ENCODE results near the gene ADAMTS9. TPM values are rescaled to one million over a fixed set of nuclear protein-coding genes. Genes with fewer than 3 reads are reported as not detected.

Gene ADAMTS9
- total and polyA plus RNA-seq, 11 donors = 11.3 to 74.4 (median 18.8) TPM

DNA sequence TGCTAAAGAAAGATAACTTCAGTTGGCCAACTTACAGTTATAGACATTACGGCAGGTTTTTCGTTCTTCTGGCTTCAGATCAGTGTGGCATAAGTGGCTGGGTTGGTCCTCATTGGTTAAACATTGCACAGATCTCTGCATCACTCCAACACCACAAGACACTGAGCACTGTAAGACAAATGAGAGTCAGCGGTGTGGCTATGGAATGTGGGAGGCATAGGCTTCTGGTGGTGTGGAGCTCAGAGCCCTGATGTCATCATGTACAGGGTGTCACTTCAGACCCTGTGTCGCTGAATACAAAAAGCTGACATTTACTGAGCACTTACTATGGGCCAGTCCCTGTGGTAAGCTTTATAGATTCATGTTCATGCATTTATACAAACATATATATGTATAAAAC is 146.0 kb downstream of the ADAMTS9 start:
- DNase-seq (no peak), ATAC-seq (no peak)
- H3K36me3 ChIP-seq = peaks cover 0 to 65% (median 56%) of the 10 kb centered on the region in 9 donors
- no peak overlapping the region for H3K27ac ChIP-seq
- TF ChIP-seq POLR2A (IDR thresholded peaks at IDR 0.05) = no peak
- TF ChIP-seq, protein P1, sequence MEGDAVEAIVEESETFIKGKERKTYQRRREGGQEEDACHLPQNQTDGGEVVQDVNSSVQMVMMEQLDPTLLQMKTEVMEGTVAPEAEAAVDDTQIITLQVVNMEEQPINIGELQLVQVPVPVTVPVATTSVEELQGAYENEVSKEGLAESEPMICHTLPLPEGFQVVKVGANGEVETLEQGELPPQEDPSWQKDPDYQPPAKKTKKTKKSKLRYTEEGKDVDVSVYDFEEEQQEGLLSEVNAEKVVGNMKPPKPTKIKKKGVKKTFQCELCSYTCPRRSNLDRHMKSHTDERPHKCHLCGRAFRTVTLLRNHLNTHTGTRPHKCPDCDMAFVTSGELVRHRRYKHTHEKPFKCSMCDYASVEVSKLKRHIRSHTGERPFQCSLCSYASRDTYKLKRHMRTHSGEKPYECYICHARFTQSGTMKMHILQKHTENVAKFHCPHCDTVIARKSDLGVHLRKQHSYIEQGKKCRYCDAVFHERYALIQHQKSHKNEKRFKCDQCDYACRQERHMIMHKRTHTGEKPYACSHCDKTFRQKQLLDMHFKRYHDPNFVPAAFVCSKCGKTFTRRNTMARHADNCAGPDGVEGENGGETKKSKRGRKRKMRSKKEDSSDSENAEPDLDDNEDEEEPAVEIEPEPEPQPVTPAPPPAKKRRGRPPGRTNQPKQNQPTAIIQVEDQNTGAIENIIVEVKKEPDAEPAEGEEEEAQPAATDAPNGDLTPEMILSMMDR (IDR thresholded peaks at IDR 0.05) = no peak
- 94 to 97% (median 96%) methylated on average over 4 of the region's 4 CpGs for WGBS, 4 donors
- intact Hi-C loops (cut with DNase I) = no loop called here
- H3K4me3 ChIP-seq = no peak overlapping the region
- no peaks in the 10 kb centered on the region for H3K9me3 ChIP-seq
- no peaks in the 10 kb centered on the region for H3K27me3 ChIP-seq
- H3K4me1 ChIP-seq = peaks cover 0 to 15% (median 7%) of the 10 kb centered on the region in 12 donors

DNA sequence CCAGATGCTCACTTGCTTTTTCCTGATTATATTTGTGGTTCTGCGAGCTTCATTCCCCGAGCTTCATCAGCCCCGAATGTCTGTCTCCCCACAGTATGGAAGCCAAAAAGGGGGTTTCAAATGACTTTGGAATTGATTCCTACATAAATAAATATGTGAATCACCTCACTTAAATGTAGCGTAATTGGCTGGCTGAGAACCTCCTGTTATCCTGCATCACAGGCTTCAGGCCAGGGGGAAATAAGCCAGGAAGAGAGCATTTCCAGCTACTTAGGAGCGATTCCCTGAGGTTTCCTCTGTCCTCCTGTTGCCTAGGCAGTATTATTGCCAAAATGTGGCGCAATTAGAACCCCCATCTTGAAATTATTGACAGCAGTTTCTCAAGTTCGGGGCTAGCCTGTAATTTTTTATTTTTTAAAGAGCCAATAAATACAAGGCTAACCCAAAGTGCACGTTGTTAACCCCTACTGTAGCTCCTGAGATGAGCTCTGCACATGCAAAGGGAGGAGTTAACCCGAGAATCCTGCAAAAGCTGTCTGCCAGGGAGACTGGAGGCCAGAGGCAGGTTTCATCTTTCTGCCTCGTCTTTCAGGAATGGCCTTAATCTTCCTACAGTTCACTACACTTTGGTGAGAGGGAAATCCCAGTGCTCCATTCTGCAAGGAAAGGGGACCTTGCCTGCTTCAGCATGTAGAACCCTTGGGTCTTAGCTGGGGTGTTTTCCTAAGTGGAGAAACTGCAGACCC is 148.2 kb downstream of the ADAMTS9 start:
- no peak for TF ChIP-seq POLR2A (IDR thresholded peaks at IDR 0.05)
- TF ChIP-seq, protein P1 (IDR thresholded peaks at IDR 0.05) = no peak
- peaks cover 0 to 57% (median 47%) of the 10 kb centered on the region in 9 donors for H3K36me3 ChIP-seq
- peak overlapping the region in 1 of 12 donors; percentile 69 for H3K27ac ChIP-seq
- H3K9me3 ChIP-seq = no peaks in the 10 kb centered on the region
- no peak overlapping the region for H3K4me3 ChIP-seq
- intact Hi-C loops (cut with DNase I) = loop anchor here in 9 of 10 donors (5.0 to 10.0 kb wide), 12 partner anchors 145 to 1215 kb away; partner anchors contain the start of gene ADAMTS9 (in 3 of the 9)
- 36 to 47% (median 45%) methylated on average over 10 of the region's 10 CpGs for WGBS, 4 donors
- ATAC-seq (peak; percentile 42 to 80 (median 75)), DNase-seq (peak in 3 of 5 donors; percentile 36 to 50 (median 47))
- no peaks in the 10 kb centered on the region for H3K27me3 ChIP-seq
- peaks cover 0 to 15% (median 7%) of the 10 kb centered on the region in 12 donors for H3K4me1 ChIP-seq

DNA sequence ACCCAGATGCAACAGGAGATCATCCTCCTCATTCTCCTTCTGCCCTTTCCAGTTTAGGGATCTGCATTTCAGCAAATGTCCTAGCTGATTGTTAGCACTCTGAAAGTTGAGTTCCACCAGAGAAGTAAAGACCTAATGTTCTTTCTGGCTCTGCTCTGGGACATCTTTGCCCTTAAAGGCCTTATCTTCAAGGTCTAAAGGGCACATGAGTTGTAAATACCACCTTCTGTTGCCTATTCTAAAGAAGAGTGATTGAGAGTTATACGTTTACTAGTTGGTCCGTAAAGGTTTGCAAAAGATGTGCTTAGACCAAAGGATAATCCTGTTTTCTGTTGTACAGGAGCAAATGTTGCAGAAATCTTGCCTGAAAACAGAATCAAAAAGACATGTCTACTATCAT is 151.6 kb downstream of the ADAMTS9 start:
- TF ChIP-seq POLR2A (IDR thresholded peaks at IDR 0.05) = no peak
- TF ChIP-seq, protein P1 (IDR thresholded peaks at IDR 0.05) = no peak
- H3K27ac ChIP-seq = no peak overlapping the region
- H3K4me1 ChIP-seq = peaks cover 0 to 24% (median 9%) of the 10 kb centered on the region in 12 donors
- ATAC-seq (no peak), DNase-seq (no peak)
- H3K4me3 ChIP-seq = no peak overlapping the region
- peaks cover 0 to 59% (median 46%) of the 10 kb centered on the region in 9 donors for H3K36me3 ChIP-seq
- H3K27me3 ChIP-seq = no peaks in the 10 kb centered on the region
- WGBS, 4 donors = 91 to 93% (median 92%) methylated on average over 2 of the region's 2 CpGs
- intact Hi-C loops (cut with DNase I) = loop anchor here in 9 of 10 donors (5.0 to 10.0 kb wide), 12 partner anchors 149 to 1219 kb away; partner anchors contain the start of gene ADAMTS9 (in 3 of the 9)
- H3K9me3 ChIP-seq = no peaks in the 10 kb centered on the region

DNA sequence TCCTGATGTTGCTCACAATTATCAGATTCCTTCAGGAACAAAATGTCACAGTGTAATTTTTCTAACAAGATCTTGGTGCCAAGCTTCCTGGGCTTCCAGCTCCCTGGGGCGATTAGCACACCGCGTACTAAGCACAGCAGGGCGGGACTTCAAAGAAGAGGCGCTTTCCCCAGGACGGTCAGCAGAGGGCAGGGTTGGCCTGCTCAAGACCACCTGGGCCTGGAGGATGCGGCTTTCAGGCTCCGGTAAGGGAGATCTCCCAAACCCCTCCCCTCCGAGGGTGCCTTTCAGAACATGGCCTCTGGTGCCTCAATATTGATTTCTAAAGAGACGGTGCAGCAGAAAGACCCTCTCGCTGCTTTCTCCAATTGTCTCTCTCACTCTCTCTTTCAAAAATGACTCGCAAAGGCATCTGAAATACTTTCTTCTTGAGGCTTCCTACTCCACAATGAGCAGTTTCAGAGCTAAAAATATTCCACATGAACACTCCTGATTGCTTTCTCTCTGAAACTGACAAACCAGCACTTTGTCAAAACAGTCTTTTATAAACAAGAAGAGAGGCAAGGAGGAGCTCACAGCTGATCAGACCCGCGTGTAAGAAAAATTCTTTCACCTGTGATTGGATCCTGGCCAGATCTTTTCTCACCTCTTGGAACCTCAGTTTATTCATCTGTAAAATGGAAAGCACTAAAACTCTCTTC is 154.0 kb downstream of the ADAMTS9 start:
- Histone ChIP-seq H3K4me1 (peaks cover 0 to 14% (median 2%) of the 10 kb centered on the region in 12 donors), H3K9me3 (no peaks in the 10 kb centered on the region), H3K27me3 (no peaks in the 10 kb centered on the region), H3K36me3 (peaks cover 0 to 48% (median 28%) of the 10 kb centered on the region in 9 donors), H3K4me3 (peak overlapping the region in 3 of 12 donors; percentile 12 to 34 (median 14)), H3K27ac (peak overlapping the region in 4 of 12 donors; percentile 20 to 60 (median 34))
- DNase-seq (peak; percentile 83 to 87 (median 85)), ATAC-seq (peak; percentile 96 to 97 (median 96))
- 17 to 27% (median 18%) methylated on average over 10 to 14 of the region's 14 CpGs for WGBS, 4 donors
- intact Hi-C loops (cut with DNase I) = loop anchor here (1.0 to 10.0 kb wide), 25 partner anchors 79 to 1221 kb away; partner anchors contain the start of gene ADAMTS9 (in 6 of the 10)
- TF ChIP-seq, protein P1 (IDR thresholded peaks at IDR 0.05) = peak; percentile 61 to 94 (median 89)
- no peak for TF ChIP-seq POLR2A (IDR thresholded peaks at IDR 0.05)

Measured in heart left ventricle (tissue), 16 donors.